Calu3 (cell line): ENCODE results near the gene ARID1B. TPM values are rescaled to one million over a fixed set of nuclear protein-coding genes. Genes with fewer than 3 reads are reported as not detected.

Experiments used
- BruUV-seq: library from RNA; stranded (reverse); fragments of 400-500 nt; replicated peaks from 2 replicates; lab custom pipeline; 2021; lab: Mats Ljungman, UMichigan
- CTCF ChIA-PET: fragments of 300-600 bp; sonication (Branson Sonifier 250); formaldehyde crosslinking; loops from one replicate; lab custom pipeline; 2022; ENCODE audit warnings: antibody characterized with exemption; lab: Charles Lee
- DNase-seq: peaks from one replicate; pipeline ENCODE4 v3.0.0; 2022
- H3K27ac Mint-ChIP-seq: one replicate; pipeline ENCODE4 v1.8.0; 2022; ENCODE audit warnings: mixed read lengths; ENCODE audit not compliant: unreplicated experiment
- H3K27me3 Mint-ChIP-seq: one replicate; pipeline ENCODE4 v1.8.0; 2022; ENCODE audit warnings: mixed read lengths; ENCODE audit not compliant: unreplicated experiment
- H3K36me3 Mint-ChIP-seq: one replicate; pipeline ENCODE4 v1.8.0; 2022; ENCODE audit warnings: mild to moderate bottlenecking, moderate library complexity, mixed read lengths; ENCODE audit not compliant: insufficient read depth, unreplicated experiment
- H3K4me1 Mint-ChIP-seq: one replicate; pipeline ENCODE4 v1.8.0; 2022; ENCODE audit warnings: mild to moderate bottlenecking, low read depth, mixed read lengths; ENCODE audit not compliant: unreplicated experiment
- H3K4me3 Mint-ChIP-seq: one replicate; pipeline ENCODE4 v1.8.0; 2022; ENCODE audit warnings: mild to moderate bottlenecking, low read depth, moderate library complexity, mixed read lengths; ENCODE audit not compliant: unreplicated experiment
- H3K9me3 Mint-ChIP-seq: one replicate; pipeline ENCODE4 v1.8.0; 2022; ENCODE audit warnings: low read depth, mixed read lengths; ENCODE audit not compliant: unreplicated experiment
- CTCF ChIP-seq: fragments of 200-600 bp; IDR thresholded peaks from one replicate; pipeline ENCODE4 v1.8.0; 2022; ENCODE audit warnings: antibody characterized with exemption; ENCODE audit not compliant: unreplicated experiment
- intact Hi-C: fragments of 100-400 bp; cut with micrococcal nuclease; formaldehyde crosslinking; loops from one replicate; pipeline ENCODE4 v1.10.0; 2022; ENCODE audit not compliant: unreplicated experiment
- total RNA-seq: library from RNA; stranded (reverse); gene quantifications from 2 replicates; pipeline ENCODE4 v1.2.3, GENCODE V29; 2022

Gene ARID1B
- total RNA-seq, 1 experiment from 2014 or later, result 53.5 TPM

GRCh38 chr6:156924246-156924645 lies 147.1 kb downstream of the ARID1B start:
- Mint-ChIP-seq H3K9me3 (no peaks in the 10 kb centered on the region), H3K4me1 (peaks cover 13% of the 10 kb centered on the region), H3K27me3 (no peaks in the 10 kb centered on the region), H3K36me3 (no peaks in the 10 kb centered on the region), H3K27ac (no peak overlapping the region), H3K4me3 (no peak overlapping the region)
- TF ChIP-seq CTCF, result no peak
- CTCF ChIA-PET, result interaction anchor here (2.3 kb wide), 1 partner anchor 9 kb away, joined by 7 read pairs; no protein-coding TSS in a partner anchor
- no peak for DNase-seq
- BruUV-seq, result no TSS peak
- intact Hi-C loops, result no loop called here

GRCh38 chr6:156925026-156925425 lies 147.8 kb downstream of the ARID1B start:
- no peak for TF ChIP-seq CTCF
- no peaks in the 10 kb centered on the region for H3K27me3 Mint-ChIP-seq
- no peaks in the 10 kb centered on the region for H3K36me3 Mint-ChIP-seq
- DNase-seq, result no peak
- peaks cover 13% of the 10 kb centered on the region for H3K4me1 Mint-ChIP-seq
- no peak overlapping the region for H3K27ac Mint-ChIP-seq
- BruUV-seq, result no TSS peak
- intact Hi-C loops, result no loop called here
- no peaks in the 10 kb centered on the region for H3K9me3 Mint-ChIP-seq
- no peak overlapping the region for H3K4me3 Mint-ChIP-seq
- CTCF ChIA-PET, result interaction anchor here (2.3 kb wide), 1 partner anchor 8 kb away, joined by 7 read pairs; no protein-coding TSS in a partner anchor

- DNase-seq, result no peak
Measured at GRCh38 chr6:156925718-156926607, 148.8 kb downstream of the ARID1B start.

GRCh38 chr6:156928126-156928525 lies 150.9 kb downstream of the ARID1B start:
- H3K4me3 Mint-ChIP-seq, result no peak overlapping the region
- intact Hi-C loops, result no loop called here
- no peak for DNase-seq
- CTCF ChIA-PET, result no interaction called here
- no peaks in the 10 kb centered on the region for H3K27me3 Mint-ChIP-seq
- TF ChIP-seq CTCF, result no peak
- H3K9me3 Mint-ChIP-seq, result no peaks in the 10 kb centered on the region
- H3K27ac Mint-ChIP-seq, result no peak overlapping the region
- no TSS peak for BruUV-seq
- peaks cover 18% of the 10 kb centered on the region for H3K4me1 Mint-ChIP-seq
- H3K36me3 Mint-ChIP-seq, result no peaks in the 10 kb centered on the region

More at GRCh38 chr6:156925718-156926607, 148.8 kb downstream of the ARID1B start:
- peaks cover 13% of the 10 kb centered on the region for H3K4me1 Mint-ChIP-seq
- H3K27me3 Mint-ChIP-seq, result no peaks in the 10 kb centered on the region
- no peaks in the 10 kb centered on the region for H3K36me3 Mint-ChIP-seq
- peak overlapping the region; percentile 19 for H3K4me3 Mint-ChIP-seq
- no TSS peak for BruUV-seq
- CTCF ChIA-PET, result no interaction called here
- TF ChIP-seq CTCF, result no peak
- no peaks in the 10 kb centered on the region for H3K9me3 Mint-ChIP-seq
- intact Hi-C loops, result no loop called here
- H3K27ac Mint-ChIP-seq, result no peak overlapping the region
